Adipocyte (in vitro differentiated cells): Measurements from ENCODE around the gene GPR143.
"Not testable (repeated sequence)": the region's sequence is repeated elsewhere in the genome, so short reads cannot be mapped to it uniquely, and the experiment has no call there.

Experiments
- DNase-seq: peaks from one replicate; pipeline ENCODE4 v3.0.0-alpha.2; 2015; ENCODE audit warnings: low read depth
- H3K27me3 ChIP-seq: replicated peaks from 2 replicates; pipeline ENCODE4 v1.7.0; 2013; ENCODE audit warnings: mild to moderate bottlenecking, low read length, moderate library complexity; ENCODE audit not compliant: control insufficient read depth, insufficient read depth
- H3K36me3 ChIP-seq: 2 replicates; pipeline ENCODE4 v1.7.0; 2013; ENCODE audit warnings: low read length, mild to moderate bottlenecking, moderate library complexity; ENCODE audit not compliant: control insufficient read depth, insufficient read depth, severe bottlenecking
- H3K4me1 ChIP-seq: 2 replicates; pipeline ENCODE4 v1.7.0; 2013; ENCODE audit warnings: mild to moderate bottlenecking, low read length, moderate library complexity; ENCODE audit not compliant: control insufficient read depth, insufficient read depth
- H3K4me3 ChIP-seq: 2 replicates; pipeline ENCODE4 v1.7.0; 2013; ENCODE audit warnings: mild to moderate bottlenecking, low read length, moderate library complexity
- H3K9ac ChIP-seq: 2 replicates; pipeline ENCODE4 v1.7.0; 2013; ENCODE audit warnings: mild to moderate bottlenecking, low read length, moderate library complexity
- H3K9me3 ChIP-seq: 2 replicates; pipeline ENCODE4 v1.7.0; 2013; ENCODE audit warnings: mild to moderate bottlenecking, low read length, moderate library complexity; ENCODE audit not compliant: control insufficient read depth

The GPR143 gene

DNA sequence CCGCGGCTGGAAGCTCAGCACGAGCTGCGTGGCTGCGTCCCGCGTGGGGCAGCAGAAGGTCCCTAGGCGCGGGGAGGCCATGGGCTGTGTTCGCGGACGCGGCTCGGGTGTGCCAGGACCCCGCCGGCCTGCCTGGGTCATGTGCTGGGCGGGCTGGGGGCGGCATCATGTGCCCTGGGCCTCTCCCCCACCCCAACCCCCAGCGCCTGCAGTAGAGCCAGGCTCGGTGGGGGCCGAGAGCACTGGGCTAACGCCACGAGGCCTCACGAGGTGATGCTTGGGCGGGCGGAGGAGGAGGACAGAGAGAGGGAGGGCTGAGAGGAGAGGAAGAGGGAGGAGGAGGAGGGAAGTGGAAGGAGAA lies at the start of gene GPR143:
GPR143 (minus strand) TSS at position 111 of the 361 bp plus-strand sequence; CDS start at position 81, 30 bp downstream.
- DNase-seq = no peak
- H3K27me3 ChIP-seq = peaks cover 17% of the 10 kb centered on the region
- no peak within 1 kb of the TSS for H3K4me3 ChIP-seq
- H3K36me3 ChIP-seq = no peaks in the 10 kb centered on the region
- no peaks in the 10 kb centered on the region for H3K4me1 ChIP-seq
- no peaks in the 10 kb centered on the region for H3K9me3 ChIP-seq
- H3K9ac ChIP-seq = no peak within 1 kb of the TSS

DNA sequence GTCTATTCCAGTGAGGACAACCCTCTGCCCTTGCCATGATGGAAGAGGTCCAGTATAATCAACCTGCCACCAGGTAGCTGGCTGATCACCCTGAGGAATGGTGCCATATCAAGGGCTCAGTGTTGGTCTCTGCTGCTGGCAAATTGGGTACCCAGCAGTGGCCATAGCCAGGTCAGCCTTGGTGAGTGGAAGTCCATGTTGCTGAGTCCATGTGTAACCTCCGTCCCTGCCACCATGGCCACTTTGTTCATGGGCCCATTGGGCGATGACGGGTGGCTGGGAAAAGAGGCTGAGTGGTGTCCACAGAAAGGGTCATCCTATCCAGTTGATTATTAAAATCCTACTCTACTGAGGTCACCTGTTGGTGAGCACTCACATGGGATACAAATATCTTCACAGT lies 45.4 kb upstream of the GPR143 start:
- not testable (repeated sequence) for H3K4me3 ChIP-seq, H3K9ac ChIP-seq, H3K27me3 ChIP-seq, DNase-seq, H3K4me1 ChIP-seq, H3K36me3 ChIP-seq, H3K9me3 ChIP-seq

DNA sequence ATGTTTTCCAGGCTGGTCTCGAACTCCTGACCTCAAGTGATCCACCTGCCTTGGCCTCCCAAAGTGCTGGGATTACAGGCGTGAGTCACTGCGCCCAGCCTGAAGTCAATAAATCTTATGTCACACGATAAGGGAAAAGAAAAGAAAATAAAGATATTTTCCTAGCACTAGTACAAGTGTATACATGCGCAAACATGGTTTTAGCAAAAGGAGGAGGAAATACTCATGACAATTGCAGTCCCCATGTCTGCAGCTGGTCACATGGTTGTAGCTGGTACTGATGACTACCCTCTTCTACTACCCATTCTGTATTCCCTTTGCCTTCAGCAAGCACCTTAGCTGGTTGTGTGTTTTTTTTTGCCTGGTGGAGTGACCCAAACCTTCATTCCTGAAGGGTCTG lies 44.2 kb upstream of the GPR143 start:
- not testable (repeated sequence) for DNase-seq, H3K9me3 ChIP-seq, H3K4me1 ChIP-seq, H3K27me3 ChIP-seq, H3K36me3 ChIP-seq, H3K4me3 ChIP-seq, H3K9ac ChIP-seq

DNA sequence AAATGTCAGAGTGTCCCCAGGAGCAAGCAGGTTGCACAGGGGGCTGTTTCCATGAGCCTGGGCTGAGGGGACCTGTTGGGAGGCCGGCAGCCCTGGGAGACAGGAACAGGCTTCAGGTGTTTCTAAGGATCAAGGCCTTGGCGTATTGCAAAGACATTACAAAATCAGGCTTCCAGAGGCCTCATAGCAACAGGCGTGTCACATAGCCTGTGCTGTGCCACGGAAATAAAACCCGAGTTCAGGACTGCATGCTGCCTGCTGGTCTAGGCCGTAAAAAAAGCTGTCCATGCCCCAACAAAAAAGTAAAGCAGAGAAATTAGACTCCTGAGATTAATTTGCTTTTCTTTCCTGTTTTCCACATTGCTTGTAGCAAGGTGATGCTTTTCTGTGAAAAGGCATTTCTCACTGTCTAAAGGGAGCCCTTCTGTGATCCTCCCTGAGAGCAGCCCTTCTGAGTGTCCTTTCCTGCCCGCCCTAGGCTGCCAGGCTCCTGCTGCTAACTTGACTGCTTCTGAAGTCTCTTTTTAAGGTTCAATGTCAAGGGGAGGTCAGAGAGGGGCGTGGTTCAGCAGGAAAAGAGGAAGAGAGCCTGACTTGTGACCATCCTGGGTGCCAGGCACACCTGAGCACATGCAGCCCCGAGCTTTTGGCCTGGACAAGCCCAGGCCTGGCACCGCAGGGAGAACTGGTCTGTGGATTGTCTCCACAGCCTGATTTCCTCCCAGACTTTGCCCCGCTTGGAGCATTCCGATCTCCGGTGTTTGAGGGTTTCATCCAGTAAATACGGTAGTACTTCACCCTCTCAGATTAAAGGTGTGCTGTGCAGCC lies 41.9 kb upstream of the GPR143 start:
- no peak overlapping the region for H3K4me3 ChIP-seq
- H3K9ac ChIP-seq = no peak overlapping the region
- H3K27me3 ChIP-seq = no peaks in the 10 kb centered on the region
- no peaks in the 10 kb centered on the region for H3K36me3 ChIP-seq
- no peaks in the 10 kb centered on the region for H3K9me3 ChIP-seq
- H3K4me1 ChIP-seq = no peaks in the 10 kb centered on the region
- no peak for DNase-seq

DNA sequence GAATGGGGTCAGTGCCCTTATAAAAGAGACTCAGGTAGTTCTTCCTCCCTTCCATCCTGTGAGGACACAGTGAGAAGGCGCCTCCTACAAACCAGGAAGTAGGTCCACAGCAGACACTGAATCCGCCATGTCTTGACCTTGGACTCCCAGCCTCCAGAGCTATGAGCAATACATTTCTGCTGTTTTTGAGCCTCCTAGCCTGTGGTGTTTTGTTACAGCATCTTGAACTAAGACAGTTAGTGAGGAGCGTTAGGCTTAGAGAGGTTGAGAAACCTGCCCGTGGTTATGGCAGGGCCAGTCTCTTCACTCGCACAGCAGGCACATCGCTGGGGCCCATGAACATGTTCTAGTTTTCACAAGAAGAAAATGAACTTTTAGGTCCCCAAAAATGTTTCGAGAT lies 40.3 kb upstream of the GPR143 start:
- Histone ChIP-seq H3K9me3 (no peaks in the 10 kb centered on the region), H3K36me3 (no peaks in the 10 kb centered on the region), H3K27me3 (no peaks in the 10 kb centered on the region), H3K4me1 (no peaks in the 10 kb centered on the region), H3K4me3 (no peak overlapping the region), H3K9ac (no peak overlapping the region)
- DNase-seq = no peak

DNA sequence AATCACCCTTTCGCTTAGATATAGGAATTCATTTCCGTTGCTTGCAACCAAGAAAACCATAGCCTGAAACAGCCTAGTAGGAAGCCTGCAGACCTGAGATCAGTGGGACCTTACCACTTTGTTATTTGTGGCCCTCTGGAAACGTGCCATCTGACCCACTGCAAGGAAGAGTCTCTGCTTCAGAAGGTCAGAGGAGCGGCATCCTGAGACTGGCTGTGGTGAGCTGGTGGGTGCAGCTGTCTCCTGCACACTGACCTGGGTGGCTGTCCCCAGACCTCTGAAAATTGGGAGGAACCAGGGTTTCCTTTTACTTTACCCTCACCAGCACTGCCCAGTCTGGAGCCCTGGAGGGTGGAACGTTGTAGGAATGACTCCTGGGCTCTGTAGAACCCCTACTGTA lies 38.8 kb upstream of the GPR143 start:
- Histone ChIP-seq H3K4me1 (no peaks in the 10 kb centered on the region), H3K9me3 (no peaks in the 10 kb centered on the region), H3K27me3 (no peaks in the 10 kb centered on the region), H3K9ac (no peak overlapping the region), H3K36me3 (no peaks in the 10 kb centered on the region), H3K4me3 (no peak overlapping the region)
- DNase-seq = no peak

DNA sequence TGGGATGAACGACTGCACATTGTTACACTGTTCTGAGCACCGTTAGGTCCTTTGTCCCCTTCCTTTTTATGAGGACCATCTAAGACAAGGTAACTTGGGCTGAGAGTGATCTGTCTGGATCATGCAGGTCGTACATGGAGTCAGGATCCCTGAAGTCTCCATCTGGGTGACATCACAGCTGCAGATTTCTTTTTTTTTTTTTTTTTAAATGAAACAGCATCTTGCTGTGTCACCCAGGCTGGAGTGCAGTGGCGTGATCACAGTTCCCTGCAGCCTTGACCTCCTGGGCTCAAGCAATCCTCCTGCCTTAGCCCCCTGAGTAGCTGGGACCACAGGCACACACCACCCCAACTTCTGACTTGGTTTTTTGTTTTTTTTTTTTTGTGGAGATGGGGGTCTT lies 37.1 kb upstream of the GPR143 start:
- Histone ChIP-seq H3K36me3 (no peaks in the 10 kb centered on the region), H3K4me3 (no peak overlapping the region), H3K4me1 (no peaks in the 10 kb centered on the region), H3K9me3 (no peaks in the 10 kb centered on the region), H3K9ac (no peak overlapping the region), H3K27me3 (no peaks in the 10 kb centered on the region)
- DNase-seq = no peak

DNA sequence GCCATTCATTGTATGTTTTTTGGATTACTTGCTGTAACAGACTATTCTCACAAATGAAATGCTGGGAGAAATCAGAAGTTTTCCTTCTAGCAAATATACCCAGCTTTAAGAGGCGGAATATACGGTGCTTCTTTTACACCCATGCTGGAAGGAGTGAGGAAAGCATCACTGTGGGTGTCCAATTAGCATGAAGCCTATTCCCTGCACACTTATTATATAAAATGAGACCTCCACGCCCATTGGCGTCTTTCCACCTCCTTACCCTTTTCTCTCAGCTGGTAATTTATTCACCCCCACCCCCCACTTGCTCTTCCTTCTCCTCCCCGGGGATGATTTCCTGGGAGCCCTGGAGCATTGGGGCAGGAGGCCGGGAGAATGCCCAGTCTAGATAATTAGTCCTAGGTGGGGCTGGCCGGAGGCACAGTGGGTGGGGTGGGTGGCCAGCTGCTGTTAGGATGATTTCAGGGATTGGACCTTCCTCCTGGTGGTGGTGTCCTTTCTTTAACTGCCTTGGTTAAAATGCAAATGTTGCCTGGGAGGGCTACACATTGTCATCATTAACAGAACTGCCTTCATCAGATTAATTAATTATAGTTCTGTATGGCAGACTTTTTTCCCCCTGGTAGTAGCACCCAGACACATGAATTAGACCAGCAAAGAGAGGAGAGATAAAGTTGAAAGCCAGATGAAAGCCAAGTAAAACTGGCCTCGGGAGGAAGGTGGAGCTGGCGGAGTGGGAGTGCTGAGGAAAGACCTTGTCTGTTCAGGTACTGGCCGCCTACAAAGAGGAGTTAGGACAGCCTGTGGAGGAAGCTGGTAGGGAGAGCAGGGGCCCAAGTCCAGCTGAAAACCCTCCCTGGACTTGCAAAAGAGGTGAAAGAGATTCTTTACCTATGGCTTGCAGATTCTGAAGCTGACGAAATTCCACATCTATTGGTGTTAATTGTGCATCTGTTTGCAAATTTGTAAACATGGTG lies 32.0 kb upstream of the GPR143 start:
- no peak for DNase-seq
- no peak overlapping the region for H3K9ac ChIP-seq
- H3K27me3 ChIP-seq = no peaks in the 10 kb centered on the region
- H3K4me3 ChIP-seq = no peak overlapping the region
- H3K9me3 ChIP-seq = peaks cover 15% of the 10 kb centered on the region
- no peaks in the 10 kb centered on the region for H3K36me3 ChIP-seq
- no peaks in the 10 kb centered on the region for H3K4me1 ChIP-seq

DNA sequence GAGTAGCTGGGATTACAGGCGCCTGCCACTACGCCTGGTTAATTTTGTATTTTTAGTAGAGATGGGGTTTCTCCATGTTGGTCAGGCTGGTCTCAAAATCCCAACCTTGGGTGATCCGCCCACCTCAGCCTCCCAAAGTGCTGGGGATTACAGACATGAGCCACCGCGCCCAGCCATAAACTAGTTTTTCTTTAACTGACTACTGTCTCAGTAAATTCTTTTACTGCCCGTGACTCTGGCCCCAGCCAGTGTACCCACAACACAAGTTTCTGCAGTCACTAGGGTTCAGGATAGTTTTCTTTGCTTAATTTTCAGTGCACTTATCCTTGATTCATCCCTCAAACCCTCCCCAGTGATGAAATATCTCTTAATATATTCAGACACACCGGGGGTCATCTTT lies 28.8 kb upstream of the GPR143 start:
- Histone ChIP-seq H3K27me3 (peaks cover 5% of the 10 kb centered on the region), H3K4me1 (no peaks in the 10 kb centered on the region), H3K9ac (no peak overlapping the region), H3K36me3 (no peaks in the 10 kb centered on the region), H3K4me3 (no peak overlapping the region), H3K9me3 (peaks cover 15% of the 10 kb centered on the region)
- no peak for DNase-seq

DNA sequence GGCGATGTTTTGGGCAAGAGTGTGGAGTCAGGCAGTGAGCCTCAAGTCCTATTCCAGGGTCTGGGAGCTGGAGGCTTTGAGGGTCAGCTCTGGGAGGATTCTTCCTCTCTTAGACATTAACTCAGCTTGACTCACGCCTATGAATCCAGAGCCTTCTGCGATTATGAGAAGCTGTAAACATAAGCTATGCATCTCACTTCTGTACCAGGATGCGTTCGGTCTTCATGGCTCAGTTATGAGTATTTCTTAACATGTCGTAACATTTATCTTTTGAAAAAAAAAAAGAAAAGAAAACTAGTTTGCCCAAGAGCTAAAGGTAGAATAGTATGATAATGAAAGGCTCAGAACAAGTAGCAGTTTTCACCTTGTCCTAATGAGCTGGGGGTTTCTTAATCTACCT lies 25.2 kb upstream of the GPR143 start:
- no peak overlapping the region for H3K9ac ChIP-seq
- H3K4me1 ChIP-seq = no peaks in the 10 kb centered on the region
- DNase-seq = no peak
- H3K36me3 ChIP-seq = no peaks in the 10 kb centered on the region
- peaks cover 27% of the 10 kb centered on the region for H3K27me3 ChIP-seq
- H3K4me3 ChIP-seq = no peak overlapping the region
- peaks cover 13% of the 10 kb centered on the region for H3K9me3 ChIP-seq

DNA sequence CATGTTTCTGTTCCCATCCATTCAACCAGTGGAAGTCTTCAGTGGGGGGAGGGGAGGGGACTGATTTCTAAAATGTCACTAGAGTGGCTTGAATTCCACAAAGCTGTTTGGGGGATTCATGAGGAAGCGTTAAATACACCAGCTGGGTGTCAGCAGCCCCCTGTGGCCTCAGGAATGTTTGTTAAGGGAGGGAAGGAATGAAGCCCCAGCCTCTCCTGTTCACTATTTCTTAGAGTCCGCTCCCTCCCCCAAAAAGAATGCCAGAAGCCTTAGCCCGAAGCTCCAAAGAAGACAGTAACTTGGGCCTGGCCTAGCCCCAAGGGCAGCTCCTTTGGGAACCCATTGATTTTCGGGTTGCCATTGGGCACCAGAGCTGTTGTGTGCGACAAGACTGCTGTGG lies 23.9 kb upstream of the GPR143 start:
- peaks cover 36% of the 10 kb centered on the region for H3K27me3 ChIP-seq

More for the DNA sequence above, 23.9 kb upstream of the GPR143 start:
- Histone ChIP-seq H3K4me3 (no peak overlapping the region), H3K36me3 (no peaks in the 10 kb centered on the region), H3K4me1 (no peaks in the 10 kb centered on the region), H3K9me3 (peaks cover 4% of the 10 kb centered on the region), H3K9ac (no peak overlapping the region)
- DNase-seq = no peak
